Esophagus muscularis mucosa (tissue), 4 donors: ENCODE results near the gene TOX4. TPM values are rescaled to one million over a fixed set of nuclear protein-coding genes. Genes with fewer than 3 reads are reported as not detected.
A peak's percentile ranks its signal among the peaks of the same experiment; 100 is the strongest.

ENCODE experiments used
- DNase-seq: peaks from one replicate; pipeline ENCODE4 v3.0.0-alpha.2; 2017; ENCODE audit errors: extremely low spot score
- H3K27ac ChIP-seq, 4 donors: fragments of 200-600 bp; sonication (generic); replicated peaks in 1 of 4; 1 replicate in 3 of 4; 2 replicates in 1 of 4; pipeline ENCODE4 v1.5.1; 2016 to 2019; ENCODE audit warnings: mild to moderate bottlenecking in 1 of 4
- H3K27me3 ChIP-seq, 4 donors: fragments of 200-600 bp; sonication (generic); one replicate each; pipeline versions ENCODE4 v1.5.1 to v1.6.0; 2016 to 2019
- H3K36me3 ChIP-seq, 4 donors: fragments of 200-600 bp; sonication (generic); one replicate each; pipeline ENCODE4 v1.5.1; 2016 to 2019
- H3K4me1 ChIP-seq, 4 donors: fragments of 200-600 bp; sonication (generic); one replicate each; pipeline ENCODE4 v1.5.1; 2016 to 2019
- H3K4me3 ChIP-seq, 4 donors: fragments of 200-600 bp; sonication (generic); 1 replicate in 2 of 4; 2 replicates in 2 of 4; pipeline ENCODE4 v1.5.1; 2016 to 2019; ENCODE audit warnings: mild to moderate bottlenecking in 4 of 4, moderate library complexity in 1 of 4
- H3K9me3 ChIP-seq, 4 donors: fragments of 200-600 bp; sonication (generic); 1 replicate in 3 of 4; 2 replicates in 1 of 4; pipeline ENCODE4 v1.5.1; 2016 to 2019
- CTCF ChIP-seq, 3 experiments: fragments of 200-600 bp in 2 of 3; fragments of 450-650 bp in 1 of 3; sonication (generic) in 2 of 3; IDR thresholded peaks; one replicate each; pipeline ENCODE4 v1.5.1; 2017 to 2019; ENCODE audit warnings: antibody characterized with exemption in 3 of 3, mild to moderate bottlenecking in 2 of 3, moderate library complexity in 1 of 3
- EP300 ChIP-seq: sonication (generic); formaldehyde crosslinking; IDR thresholded peaks from one replicate; pipeline ENCODE4 v1.6.1; 2017; ENCODE audit warnings: antibody characterized with exemption
- POLR2A ChIP-seq: fragments of 450-650 bp; IDR thresholded peaks from one replicate; pipeline ENCODE4 v1.6.1; 2017; ENCODE audit warnings: antibody characterized with exemption, moderate library complexity, mild to moderate bottlenecking, low read depth
- POLR2AphosphoS5 ChIP-seq, 2 donors: sonication (generic); formaldehyde crosslinking; IDR thresholded peaks; one replicate each; pipeline ENCODE4 v1.6.1; 2017; ENCODE audit warnings: antibody characterized with exemption in 2 of 2
- WGBS: methylation state at CpG from one replicate; pipeline ENCODE4 v1.1.5; 2018; 5-methylcytosine and 5-hydroxymethylcytosine counted together
- intact Hi-C: fragments of 100-400 bp; cut with DNase I; formaldehyde crosslinking; loops from one replicate; pipeline ENCODE4 v1.15.1; 2023
- total RNA-seq, 4 donors: library from RNA; depleted of rRNA; stranded (reverse); fragments of >200 nt; gene quantifications; one replicate each; pipeline versions ENCODE4 v1.1.0 to v1.2.1, GENCODE V29; 2016

TOX4 gene
- 10 to 100 TPM; 42.6 to 81.2 (median 49.1) TPM for total RNA-seq

DNA sequence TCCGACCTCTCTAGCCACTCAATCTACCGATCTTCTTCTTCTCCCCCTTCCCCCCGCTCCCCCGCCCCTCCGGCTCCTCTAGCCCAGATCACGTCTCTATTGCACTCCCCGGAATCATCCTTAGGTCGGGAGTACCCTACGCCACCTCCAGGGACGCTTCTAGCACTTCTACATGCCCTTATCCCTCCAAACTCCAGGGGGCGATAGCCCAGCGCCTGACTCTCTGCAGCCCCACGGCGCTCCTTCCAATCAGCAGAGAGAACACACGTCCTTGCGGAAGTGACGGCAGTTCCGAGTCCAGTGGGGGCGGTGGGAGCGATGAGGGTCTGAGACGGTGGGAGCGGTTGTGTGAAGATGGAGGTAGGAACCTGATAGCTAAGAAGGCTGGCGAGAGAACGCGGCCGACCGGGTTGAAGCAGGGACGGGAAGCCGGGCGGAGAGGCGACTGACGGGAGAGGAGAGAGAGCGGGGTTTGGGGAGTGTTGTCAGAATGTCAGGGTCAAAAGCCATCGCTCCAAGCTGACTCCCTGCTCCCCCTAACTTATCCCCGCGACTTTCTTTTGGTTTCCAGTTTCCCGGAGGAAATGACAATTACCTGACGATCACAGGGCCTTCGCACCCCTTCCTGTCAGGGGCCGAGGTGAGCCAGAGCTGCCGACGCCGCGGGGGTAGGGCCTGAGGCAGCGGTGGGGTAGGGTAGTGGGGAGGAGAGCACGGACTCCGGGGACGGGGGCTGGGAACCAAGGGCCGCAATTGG lies at the start of gene TOX4, which contains the start of gene RAB2B:
Gene TOX4, plus strand, starts transcription at position 271 of the 757 bp plus-strand sequence. Its CDS starts 84 bp downstream, at position 355.
Gene RAB2B, minus strand, starts transcription at position 35 of the 757 bp plus-strand sequence. CDS start 87 bp downstream, outside the sequence.
- under 1% methylated on average over 47 of the region's 49 CpGs for WGBS
- Histone ChIP-seq H3K4me1 (peaks cover 19 to 38% (median 28%) of the 10 kb centered on the region in 4 donors), H3K4me3 (peak within 1 kb of the TSS; percentile 68 to 88 (median 86)), H3K27ac (peak within 1 kb of the TSS; percentile 86 to 93 (median 90)), H3K27me3 (no peaks in the 10 kb centered on the region), H3K9me3 (no peaks in the 10 kb centered on the region), H3K36me3 (peaks cover 0 to 36% (median 16%) of the 10 kb centered on the region in 4 donors)
- intact Hi-C loops = loop anchor here (5.0 kb wide), 1 partner anchor 35 kb away; the partner anchor contains the start of gene METTL3
- TF ChIP-seq POLR2A (peak; percentile 82), EP300 (peak; percentile 5), CTCF (IDR thresholded peaks at IDR 0.05) (peak; percentile 92 to 99 (median 97)), POLR2AphosphoS5 (IDR thresholded peaks at IDR 0.05) (peak; percentile 95 to 96)
- DNase-seq = peak; percentile 99

GRCh38 chr14:21428930-21429329 lies 48.1 kb upstream of the TOX4 start:
- 95% methylated on average over 4 of the region's 4 CpGs for whole genome bisulfite sequencing
- no peaks in the 10 kb centered on the region for H3K4me1 ChIP-seq
- no peaks in the 10 kb centered on the region for H3K9me3 ChIP-seq
- H3K27me3 ChIP-seq = no peaks in the 10 kb centered on the region
- no peak for DNase-seq
- TF ChIP-seq CTCF (IDR thresholded peaks at IDR 0.05) = no peak
- no peak for TF ChIP-seq POLR2A
- TF ChIP-seq EP300 = no peak
- TF ChIP-seq POLR2AphosphoS5 (IDR thresholded peaks at IDR 0.05) = no peak
- no peak overlapping the region for H3K4me3 ChIP-seq
- peaks cover 60 to 79% (median 76%) of the 10 kb centered on the region in 4 donors for H3K36me3 ChIP-seq
- no peak overlapping the region for H3K27ac ChIP-seq
- intact Hi-C loops = no loop called here

DNA sequence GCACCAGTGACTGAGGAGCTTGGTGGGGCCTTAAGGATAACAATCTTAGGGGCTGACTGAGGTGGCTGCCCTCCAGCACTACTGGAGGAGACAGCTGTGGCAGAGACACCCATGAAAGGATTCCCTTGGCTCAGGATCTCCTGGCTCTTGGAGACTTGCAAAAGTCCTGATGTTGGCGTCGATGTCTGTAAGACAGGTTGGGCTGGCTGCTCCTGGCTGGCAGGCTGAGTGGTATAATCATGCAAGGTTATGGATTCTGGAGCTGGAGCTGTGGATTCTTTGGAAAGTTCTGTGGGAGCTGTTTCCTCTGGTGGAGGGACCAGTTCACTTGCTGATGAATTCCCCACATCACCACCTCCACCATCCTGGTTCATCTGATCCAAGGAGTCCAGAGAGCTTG lies 45.9 kb upstream of the TOX4 start:
- intact Hi-C loops = no loop called here
- H3K36me3 ChIP-seq = peaks cover 41 to 57% (median 54%) of the 10 kb centered on the region in 4 donors
- WGBS = 100% methylated on average over 2 of the region's 2 CpGs
- H3K9me3 ChIP-seq = no peaks in the 10 kb centered on the region
- TF ChIP-seq CTCF (IDR thresholded peaks at IDR 0.05) (no peak), POLR2A (no peak), POLR2AphosphoS5 (IDR thresholded peaks at IDR 0.05) (no peak), EP300 (no peak)
- peaks cover 5 to 15% (median 13%) of the 10 kb centered on the region in 4 donors for H3K4me1 ChIP-seq
- no peak for DNase-seq
- H3K27ac ChIP-seq = no peak overlapping the region
- H3K27me3 ChIP-seq = no peaks in the 10 kb centered on the region
- H3K4me3 ChIP-seq = no peak overlapping the region

DNA sequence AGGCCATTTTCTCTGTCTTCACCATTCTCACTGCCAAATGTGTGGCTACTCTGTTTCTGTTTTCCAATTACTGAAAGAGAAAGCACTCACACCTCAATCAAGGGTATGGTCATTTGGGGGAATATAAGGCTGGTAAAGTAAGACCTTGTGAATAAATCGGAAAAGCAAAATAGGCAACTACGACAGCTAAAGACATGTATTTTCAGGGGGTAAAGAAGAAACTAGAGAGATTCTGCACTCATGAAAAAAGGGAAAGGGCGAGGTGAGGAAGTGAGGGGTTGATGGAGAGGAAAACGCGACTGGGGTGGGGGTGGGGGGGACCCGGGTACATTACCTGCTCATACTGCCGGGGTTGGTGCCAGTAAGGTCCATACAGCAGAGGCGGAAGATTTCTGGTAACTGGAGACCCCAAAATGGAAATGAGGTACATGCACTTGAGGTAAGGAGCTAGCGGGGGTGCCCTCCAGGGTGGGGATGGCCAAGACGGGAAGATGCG lies 40.4 kb upstream of the TOX4 start:
- Histone ChIP-seq H3K36me3 (peaks cover 0 to 2% (median 1%) of the 10 kb centered on the region in 4 donors), H3K9me3 (no peaks in the 10 kb centered on the region), H3K4me3 (peak overlapping the region; percentile 86 to 95 (median 88)), H3K27me3 (no peaks in the 10 kb centered on the region), H3K4me1 (peaks cover 12 to 33% (median 27%) of the 10 kb centered on the region in 4 donors), H3K27ac (peak overlapping the region; percentile 84 to 90 (median 88))
- intact Hi-C loops = loop anchor here (2.0 kb wide), 1 partner anchor 18 kb away; no protein-coding TSS in a partner anchor
- no peak for DNase-seq
- TF ChIP-seq CTCF (IDR thresholded peaks at IDR 0.05) (no peak), EP300 (no peak), POLR2AphosphoS5 (IDR thresholded peaks at IDR 0.05) (no peak), POLR2A (no peak)
- WGBS = under 1% methylated on average over 11 of the region's 11 CpGs
